Vagina (tissue), 2 donors: Measurements from ENCODE around the gene PPL. TPM values are rescaled to one million over a fixed set of nuclear protein-coding genes. Genes with fewer than 3 reads are reported as not detected.

ENCODE experiments used
- DNase-seq, 2 donors: peaks; one replicate each; pipeline ENCODE4 v3.0.0-alpha.2; 2017; ENCODE audit errors: extremely low spot score in 2 of 2
- H3K27ac ChIP-seq: fragments of 200-600 bp; sonication (generic); one replicate; pipeline ENCODE4 v1.5.1; 2019
- H3K27me3 ChIP-seq: fragments of 200-600 bp; sonication (generic); one replicate; pipeline ENCODE4 v1.5.1; 2019
- H3K36me3 ChIP-seq, 2 donors: fragments of 200-600 bp; sonication (generic); one replicate each; pipeline ENCODE4 v1.5.1; 2017 to 2019
- H3K4me1 ChIP-seq: fragments of 200-600 bp; sonication (generic); one replicate; pipeline ENCODE4 v1.5.1; 2019
- H3K4me3 ChIP-seq, 2 donors: fragments of 200-600 bp; sonication (generic); 1 replicate in 1 of 2; 2 replicates in 1 of 2; pipeline ENCODE4 v1.5.1; 2016 to 2019
- H3K9me3 ChIP-seq: fragments of 200-600 bp; sonication (generic); one replicate; pipeline ENCODE4 v1.5.1; 2019
- CTCF ChIP-seq, 3 experiments: fragments of 450-650 bp in 2 of 3; fragments of 200-600 bp in 1 of 3; sonication (generic) in 1 of 3; IDR thresholded peaks; one replicate each; pipeline ENCODE4 v1.5.1; 2017 to 2019; ENCODE audit warnings: antibody characterized with exemption in 3 of 3, mild to moderate bottlenecking in 2 of 3, moderate library complexity in 2 of 3
- POLR2A ChIP-seq, 2 donors: fragments of 450-650 bp; IDR thresholded peaks; one replicate each; pipeline ENCODE4 v1.6.1; 2017; ENCODE audit warnings: antibody characterized with exemption in 2 of 2, mild to moderate bottlenecking in 2 of 2, moderate library complexity in 2 of 2
- POLR2AphosphoS5 ChIP-seq, 2 donors: sonication (generic); formaldehyde crosslinking; IDR thresholded peaks; one replicate each; pipeline ENCODE4 v1.9.0; 2017; ENCODE audit warnings: antibody characterized with exemption in 2 of 2, mild to moderate bottlenecking in 2 of 2, low read depth in 1 of 2; ENCODE audit not compliant: insufficient read depth in 1 of 2
- intact Hi-C: fragments of 100-400 bp; cut with DNase I; formaldehyde crosslinking; loops from one replicate; pipeline ENCODE4 v1.15.1; 2023
- total RNA-seq: library from RNA; depleted of rRNA; stranded (reverse); fragments of >200 nt; gene quantifications from one replicate; pipeline ENCODE4 v1.2.3, GENCODE V29; 2016

Gene PPL
- total RNA-seq, 1 donor from 2014 or later = 391 TPM

- no peak for DNase-seq
- peaks cover 0 to 56% of the 10 kb centered on the region in 2 donors for H3K36me3 ChIP-seq
- intact Hi-C loops = no loop called here
- H3K4me3 ChIP-seq = no peak overlapping the region
- H3K27me3 ChIP-seq = no peaks in the 10 kb centered on the region
- H3K4me1 ChIP-seq = no peaks in the 10 kb centered on the region
- H3K27ac ChIP-seq = no peak overlapping the region
- H3K9me3 ChIP-seq = no peaks in the 10 kb centered on the region
- TF ChIP-seq POLR2AphosphoS5 (IDR thresholded peaks at IDR 0.05; ENCODE audit: insufficient read depth in 1 of 2, low read depth in 1 of 2) = no peak
- TF ChIP-seq CTCF (IDR thresholded peaks at IDR 0.05) = no peak
- no peak for TF ChIP-seq POLR2A (IDR thresholded peaks at IDR 0.05)
Observed at GRCh38 chr16:4870138-4870671, 66.7 kb downstream of the PPL start.

GRCh38 chr16:4869147-4869805 lies 67.7 kb downstream of the PPL start:
- TF ChIP-seq POLR2AphosphoS5 (IDR thresholded peaks at IDR 0.05; ENCODE audit: insufficient read depth in 1 of 2, low read depth in 1 of 2) (no peak), POLR2A (IDR thresholded peaks at IDR 0.05) (no peak), CTCF (IDR thresholded peaks at IDR 0.05) (no peak)
- DNase-seq = no peak
- no peaks in the 10 kb centered on the region for H3K4me1 ChIP-seq
- H3K27me3 ChIP-seq = no peaks in the 10 kb centered on the region
- intact Hi-C loops = no loop called here
- H3K36me3 ChIP-seq = peaks cover 0 to 46% of the 10 kb centered on the region in 2 donors
- H3K9me3 ChIP-seq = no peaks in the 10 kb centered on the region
- no peak overlapping the region for H3K27ac ChIP-seq
- no peak overlapping the region for H3K4me3 ChIP-seq

- no peaks in the 10 kb centered on the region for H3K27me3 ChIP-seq
- H3K9me3 ChIP-seq = no peaks in the 10 kb centered on the region
- TF ChIP-seq CTCF (IDR thresholded peaks at IDR 0.05) (no peak), POLR2AphosphoS5 (IDR thresholded peaks at IDR 0.05; ENCODE audit: insufficient read depth in 1 of 2, low read depth in 1 of 2) (no peak), POLR2A (IDR thresholded peaks at IDR 0.05) (no peak)
- H3K27ac ChIP-seq = no peak overlapping the region
- peaks cover 0 to 39% of the 10 kb centered on the region in 2 donors for H3K36me3 ChIP-seq
- H3K4me1 ChIP-seq = no peaks in the 10 kb centered on the region
- H3K4me3 ChIP-seq = no peak overlapping the region
- intact Hi-C loops = no loop called here
- no peak for DNase-seq
Observed at GRCh38 chr16:4868535-4868934, 68.4 kb downstream of the PPL start.

GRCh38 chr16:4868026-4868425 lies 68.9 kb downstream of the PPL start:
- no peak for DNase-seq
- Histone ChIP-seq H3K9me3 (no peaks in the 10 kb centered on the region), H3K27me3 (no peaks in the 10 kb centered on the region), H3K27ac (no peak overlapping the region), H3K4me3 (no peak overlapping the region), H3K36me3 (peaks cover 0 to 36% of the 10 kb centered on the region in 2 donors), H3K4me1 (no peaks in the 10 kb centered on the region)
- TF ChIP-seq POLR2AphosphoS5 (IDR thresholded peaks at IDR 0.05; ENCODE audit: insufficient read depth in 1 of 2, low read depth in 1 of 2) = no peak
- TF ChIP-seq POLR2A (IDR thresholded peaks at IDR 0.05) = no peak
- TF ChIP-seq CTCF (IDR thresholded peaks at IDR 0.05) = no peak
- intact Hi-C loops = no loop called here

- Histone ChIP-seq H3K27ac (no peak overlapping the region), H3K4me1 (no peaks in the 10 kb centered on the region), H3K4me3 (no peak overlapping the region), H3K9me3 (no peaks in the 10 kb centered on the region), H3K27me3 (no peaks in the 10 kb centered on the region), H3K36me3 (peaks cover 0 to 26% of the 10 kb centered on the region in 2 donors)
- TF ChIP-seq POLR2AphosphoS5 (IDR thresholded peaks at IDR 0.05; ENCODE audit: insufficient read depth in 1 of 2, low read depth in 1 of 2) = no peak
- TF ChIP-seq POLR2A (IDR thresholded peaks at IDR 0.05) = no peak
- no peak for TF ChIP-seq CTCF (IDR thresholded peaks at IDR 0.05)
- intact Hi-C loops = no loop called here
- DNase-seq = no peak
Observed at GRCh38 chr16:4866586-4866985, 70.4 kb downstream of the PPL start.
